SK-N-SH (cell line): ENCODE measurements around the gene GTPBP3. TPM values are rescaled to one million over a fixed set of nuclear protein-coding genes. Genes with fewer than 3 reads are reported as not detected.
A peak's percentile ranks its signal among the peaks of the same experiment; 100 is the strongest.

Experiments
- CHD2 ChIP-seq: fragments of 150-350 bp; IDR thresholded peaks from 2 replicates; pipeline ENCODE4 v1.6.1; 2018; ENCODE audit warnings: low read length; ENCODE audit not compliant: partially characterized antibody
- EP300 ChIP-seq, 2 experiments: IDR thresholded peaks; 2 replicates each; pipeline versions ENCODE4 v1.4.0 to v1.6.1; 2012; ENCODE audit warnings: borderline replicate concordance in 1 of 2, low read depth in 1 of 2, low read length in 1 of 2
- FOSL2 ChIP-seq: IDR thresholded peaks from 2 replicates; pipeline ENCODE4 v1.4.0; 2012; ENCODE audit warnings: low read depth, mild to moderate bottlenecking, moderate library complexity, borderline replicate concordance
- NFIC ChIP-seq: IDR thresholded peaks from 2 replicates; pipeline ENCODE4 v1.4.0; 2012; ENCODE audit warnings: borderline replicate concordance
- POLR2AphosphoS5 ChIP-seq: IDR thresholded peaks from 2 replicates; pipeline ENCODE4 v1.6.1; 2012; ENCODE audit warnings: low read depth, low read length
- TCF12 ChIP-seq: IDR thresholded peaks from 2 replicates; pipeline ENCODE4 v1.4.0; 2012
- TEAD4 ChIP-seq: IDR thresholded peaks from 2 replicates; pipeline ENCODE4 v1.4.0; 2012; ENCODE audit warnings: mild to moderate bottlenecking, borderline replicate concordance; ENCODE audit not compliant: insufficient read depth
- polyA plus RNA-seq, 3 experiments: library from polyadenylated mRNA; depleted of rRNA; stranded (reverse); fragments of >200 nt; gene quantifications; 2 replicates each; pipeline ENCODE4 v1.2.3, GENCODE V29; 2012
- TF ChIP-seq, protein P1 (sequence below): fragments of 150-350 bp; IDR thresholded peaks from 2 replicates; pipeline ENCODE4 v1.6.1; 2016; ENCODE audit warnings: mild to moderate bottlenecking, low read depth, low read length
- TF ChIP-seq, protein P2 (sequence below): fragments of 200-600 bp; sonication (generic); IDR thresholded peaks from 2 replicates; pipeline ENCODE4 v1.6.1; 2017; ENCODE audit warnings: antibody characterized with exemption, mild to moderate bottlenecking, moderate library complexity
- TF ChIP-seq, protein P3 (sequence below): IDR thresholded peaks from 2 replicates; pipeline ENCODE4 v1.4.0; 2012; ENCODE audit warnings: low read depth, borderline replicate concordance
- TF ChIP-seq, protein P4 (sequence below): IDR thresholded peaks from 2 replicates; pipeline ENCODE4 v1.6.1; 2012; ENCODE audit warnings: mild to moderate bottlenecking, low read depth, low read length, moderate library complexity

The GTPBP3 gene
- polyA plus RNA-seq, 1 of the 3 experiments (the other 2 are of a cell fraction), result 21.6 TPM

DNA sequence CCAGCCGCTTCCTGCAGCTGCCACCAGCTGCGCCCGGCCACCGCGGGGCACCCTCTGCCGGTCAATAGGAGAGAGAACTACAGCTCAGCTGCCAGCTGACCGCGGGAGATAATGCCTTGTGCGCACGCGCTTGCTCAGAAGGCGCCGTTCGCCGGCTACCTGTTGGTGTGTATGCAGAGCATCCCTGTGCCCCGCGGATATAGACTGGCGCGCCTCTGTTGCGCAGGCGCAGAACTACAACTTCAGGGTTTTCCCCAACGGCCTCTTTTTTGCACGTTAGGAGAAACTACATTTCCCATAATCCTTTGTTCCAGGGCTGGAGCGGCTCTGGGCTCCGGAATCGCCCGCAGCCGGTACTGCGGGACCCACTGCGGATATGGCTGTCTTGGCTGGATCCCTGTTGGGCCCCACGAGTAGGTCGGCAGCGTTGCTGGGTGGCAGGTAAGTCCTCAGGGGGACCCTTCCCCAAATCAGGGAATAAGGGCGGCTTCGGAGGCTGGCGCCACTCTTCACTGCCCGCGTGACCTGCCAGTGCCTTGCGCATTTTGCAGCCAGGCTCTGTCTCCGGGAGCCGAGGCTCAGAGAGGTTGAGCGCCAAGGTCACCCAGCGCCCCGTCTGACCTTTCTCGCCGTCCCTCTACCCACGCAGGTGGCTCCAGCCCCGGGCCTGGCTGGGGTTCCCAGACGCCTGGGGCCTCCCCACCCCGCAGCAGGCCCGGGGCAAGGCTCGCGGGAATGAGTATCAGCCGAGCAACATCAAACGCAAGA lies 31.7 kb upstream of the GTPBP3 start, which contains the start of gene MRPL34 (continued):
- TF ChIP-seq FOSL2, result no peak
- TF ChIP-seq TCF12, result no peak
- TF ChIP-seq EP300 (IDR thresholded peaks at IDR 0.05; ENCODE audit: borderline replicate concordance in 1 of 2, low read depth in 1 of 2, low read length in 1 of 2), result peak in 1 of 2 experiments; percentile 54; a peak in 1 of 4 replicates
- TF ChIP-seq, protein P1, sequence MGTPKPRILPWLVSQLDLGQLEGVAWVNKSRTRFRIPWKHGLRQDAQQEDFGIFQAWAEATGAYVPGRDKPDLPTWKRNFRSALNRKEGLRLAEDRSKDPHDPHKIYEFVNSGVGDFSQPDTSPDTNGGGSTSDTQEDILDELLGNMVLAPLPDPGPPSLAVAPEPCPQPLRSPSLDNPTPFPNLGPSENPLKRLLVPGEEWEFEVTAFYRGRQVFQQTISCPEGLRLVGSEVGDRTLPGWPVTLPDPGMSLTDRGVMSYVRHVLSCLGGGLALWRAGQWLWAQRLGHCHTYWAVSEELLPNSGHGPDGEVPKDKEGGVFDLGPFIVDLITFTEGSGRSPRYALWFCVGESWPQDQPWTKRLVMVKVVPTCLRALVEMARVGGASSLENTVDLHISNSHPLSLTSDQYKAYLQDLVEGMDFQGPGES, result peak; percentile 1; the same call in 1 of the 2 replicates
- TF ChIP-seq POLR2AphosphoS5, result peak; percentile 81
- peak; percentile 88 for TF ChIP-seq CHD2
- TF ChIP-seq NFIC, result no peak
- TF ChIP-seq, protein P2, sequence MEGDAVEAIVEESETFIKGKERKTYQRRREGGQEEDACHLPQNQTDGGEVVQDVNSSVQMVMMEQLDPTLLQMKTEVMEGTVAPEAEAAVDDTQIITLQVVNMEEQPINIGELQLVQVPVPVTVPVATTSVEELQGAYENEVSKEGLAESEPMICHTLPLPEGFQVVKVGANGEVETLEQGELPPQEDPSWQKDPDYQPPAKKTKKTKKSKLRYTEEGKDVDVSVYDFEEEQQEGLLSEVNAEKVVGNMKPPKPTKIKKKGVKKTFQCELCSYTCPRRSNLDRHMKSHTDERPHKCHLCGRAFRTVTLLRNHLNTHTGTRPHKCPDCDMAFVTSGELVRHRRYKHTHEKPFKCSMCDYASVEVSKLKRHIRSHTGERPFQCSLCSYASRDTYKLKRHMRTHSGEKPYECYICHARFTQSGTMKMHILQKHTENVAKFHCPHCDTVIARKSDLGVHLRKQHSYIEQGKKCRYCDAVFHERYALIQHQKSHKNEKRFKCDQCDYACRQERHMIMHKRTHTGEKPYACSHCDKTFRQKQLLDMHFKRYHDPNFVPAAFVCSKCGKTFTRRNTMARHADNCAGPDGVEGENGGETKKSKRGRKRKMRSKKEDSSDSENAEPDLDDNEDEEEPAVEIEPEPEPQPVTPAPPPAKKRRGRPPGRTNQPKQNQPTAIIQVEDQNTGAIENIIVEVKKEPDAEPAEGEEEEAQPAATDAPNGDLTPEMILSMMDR, result peak; percentile 77
- TF ChIP-seq TEAD4, result 0 out of 2 replicates have a peak, but pooled peaks have one; percentile 7
- TF ChIP-seq, protein P3, sequence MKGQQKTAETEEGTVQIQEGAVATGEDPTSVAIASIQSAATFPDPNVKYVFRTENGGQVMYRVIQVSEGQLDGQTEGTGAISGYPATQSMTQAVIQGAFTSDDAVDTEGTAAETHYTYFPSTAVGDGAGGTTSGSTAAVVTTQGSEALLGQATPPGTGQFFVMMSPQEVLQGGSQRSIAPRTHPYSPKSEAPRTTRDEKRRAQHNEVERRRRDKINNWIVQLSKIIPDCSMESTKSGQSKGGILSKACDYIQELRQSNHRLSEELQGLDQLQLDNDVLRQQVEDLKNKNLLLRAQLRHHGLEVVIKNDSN, result peak; percentile 82
- TF ChIP-seq, protein P4, sequence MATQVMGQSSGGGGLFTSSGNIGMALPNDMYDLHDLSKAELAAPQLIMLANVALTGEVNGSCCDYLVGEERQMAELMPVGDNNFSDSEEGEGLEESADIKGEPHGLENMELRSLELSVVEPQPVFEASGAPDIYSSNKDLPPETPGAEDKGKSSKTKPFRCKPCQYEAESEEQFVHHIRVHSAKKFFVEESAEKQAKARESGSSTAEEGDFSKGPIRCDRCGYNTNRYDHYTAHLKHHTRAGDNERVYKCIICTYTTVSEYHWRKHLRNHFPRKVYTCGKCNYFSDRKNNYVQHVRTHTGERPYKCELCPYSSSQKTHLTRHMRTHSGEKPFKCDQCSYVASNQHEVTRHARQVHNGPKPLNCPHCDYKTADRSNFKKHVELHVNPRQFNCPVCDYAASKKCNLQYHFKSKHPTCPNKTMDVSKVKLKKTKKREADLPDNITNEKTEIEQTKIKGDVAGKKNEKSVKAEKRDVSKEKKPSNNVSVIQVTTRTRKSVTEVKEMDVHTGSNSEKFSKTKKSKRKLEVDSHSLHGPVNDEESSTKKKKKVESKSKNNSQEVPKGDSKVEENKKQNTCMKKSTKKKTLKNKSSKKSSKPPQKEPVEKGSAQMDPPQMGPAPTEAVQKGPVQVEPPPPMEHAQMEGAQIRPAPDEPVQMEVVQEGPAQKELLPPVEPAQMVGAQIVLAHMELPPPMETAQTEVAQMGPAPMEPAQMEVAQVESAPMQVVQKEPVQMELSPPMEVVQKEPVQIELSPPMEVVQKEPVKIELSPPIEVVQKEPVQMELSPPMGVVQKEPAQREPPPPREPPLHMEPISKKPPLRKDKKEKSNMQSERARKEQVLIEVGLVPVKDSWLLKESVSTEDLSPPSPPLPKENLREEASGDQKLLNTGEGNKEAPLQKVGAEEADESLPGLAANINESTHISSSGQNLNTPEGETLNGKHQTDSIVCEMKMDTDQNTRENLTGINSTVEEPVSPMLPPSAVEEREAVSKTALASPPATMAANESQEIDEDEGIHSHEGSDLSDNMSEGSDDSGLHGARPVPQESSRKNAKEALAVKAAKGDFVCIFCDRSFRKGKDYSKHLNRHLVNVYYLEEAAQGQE, result no peak; the same call in 1 of the 2 replicates
- TF ChIP-seq, all 33 proteins: peak for 19
